Ishikawa (cell line): Measurements from ENCODE around the gene NME5.
A peak's percentile ranks its signal among the peaks of the same experiment; 100 is the strongest.

Source experiments
- CEBPB ChIP-seq: IDR thresholded peaks from 2 replicates; pipeline ENCODE4 v1.6.1; 2012
- CREB1 ChIP-seq: IDR thresholded peaks from 2 replicates; pipeline ENCODE4 v1.6.1; 2012; ENCODE audit warnings: low read depth
- EGR1 ChIP-seq: IDR thresholded peaks from 2 replicates; pipeline ENCODE4 v1.6.1; 2012
- EP300 ChIP-seq: IDR thresholded peaks from 2 replicates; pipeline ENCODE4 v1.6.1; 2012; ENCODE audit warnings: borderline replicate concordance
- FOXM1 ChIP-seq: IDR thresholded peaks from 2 replicates; pipeline ENCODE4 v1.6.1; 2012; ENCODE audit warnings: low read depth, borderline replicate concordance
- MAX ChIP-seq: IDR thresholded peaks from 2 replicates; pipeline ENCODE4 v1.6.1; 2012
- NFIC ChIP-seq: IDR thresholded peaks from 2 replicates; pipeline ENCODE4 v1.6.1; 2012
- RAD21 ChIP-seq: IDR thresholded peaks from 2 replicates; pipeline ENCODE4 v1.6.1; 2012; ENCODE audit warnings: low read depth
- REST ChIP-seq: IDR thresholded peaks from 2 replicates; pipeline ENCODE4 v1.6.1; 2012; ENCODE audit warnings: low read depth, mild to moderate bottlenecking
- TAF1 ChIP-seq: IDR thresholded peaks from 2 replicates; pipeline ENCODE4 v1.6.1; 2012; ENCODE audit warnings: low read depth, mild to moderate bottlenecking
- TCF12 ChIP-seq: IDR thresholded peaks from 2 replicates; pipeline ENCODE4 v1.6.1; 2012; ENCODE audit warnings: low read depth
- TEAD4 ChIP-seq: IDR thresholded peaks from 2 replicates; pipeline ENCODE4 v1.6.1; 2012
- USF1 ChIP-seq: IDR thresholded peaks from 2 replicates; pipeline ENCODE4 v1.6.1; 2012
- YY1 ChIP-seq: IDR thresholded peaks from 2 replicates; pipeline ENCODE4 v1.6.1; 2012; ENCODE audit warnings: low read depth
- ZBTB7A ChIP-seq: IDR thresholded peaks from 2 replicates; pipeline ENCODE4 v1.6.1; 2012; ENCODE audit warnings: low read depth

NME5 gene

GRCh38 chr5:138180841-138181240, 41.6 kb upstream of the NME5 start:
- no peak for TF ChIP-seq EP300
- no peak for TF ChIP-seq TCF12
- no peak for TF ChIP-seq TEAD4
- TF ChIP-seq TAF1: no peak
- no peak for TF ChIP-seq MAX

- TF ChIP-seq TAF1 (no peak), REST (no peak), FOXM1 (no peak), CREB1 (no peak), EP300 (no peak), TCF12 (no peak), RAD21 (peak; percentile 58)
Measured at GRCh38 chr5:138180183-138180782, 41.1 kb upstream of the NME5 start.

GRCh38 chr5:138179277-138179857, 40.1 kb upstream of the NME5 start:
- no peak for TF ChIP-seq YY1
- no peak for TF ChIP-seq FOXM1
- no peak for TF ChIP-seq MAX
- no peak for TF ChIP-seq CREB1
- TF ChIP-seq REST: no peak
- TF ChIP-seq EGR1: no peak; the same call in 1 of the 2 replicates
- no peak for TF ChIP-seq TCF12
- no peak for TF ChIP-seq CEBPB
- TF ChIP-seq TEAD4: no peak
- no peak for TF ChIP-seq ZBTB7A
- no peak for TF ChIP-seq RAD21
- no peak for TF ChIP-seq NFIC
- no peak for TF ChIP-seq TAF1
- TF ChIP-seq USF1: no peak
- no peak for TF ChIP-seq EP300

- TF ChIP-seq REST: no peak
- TF ChIP-seq FOXM1: peak; percentile 98
- TF ChIP-seq TEAD4: peak; percentile 62
- TF ChIP-seq EP300: no peak
- TF ChIP-seq EGR1: peak; percentile 68; the same call in 1 of the 2 replicates
- peak; percentile 98 for TF ChIP-seq YY1
- no peak; the same call in 1 of the 2 replicates for TF ChIP-seq CREB1
- TF ChIP-seq NFIC: 0 out of 2 replicates have a peak, but pooled peaks have one; percentile 7
- TF ChIP-seq MAX: peak; percentile 95
- peak; percentile 89 for TF ChIP-seq TAF1
- peak; percentile 49; the same call in 1 of the 2 replicates for TF ChIP-seq USF1
- TF ChIP-seq TCF12: peak; percentile 38; the same call in 1 of the 2 replicates
Measured at GRCh38 chr5:138178516-138179276, 39.5 kb upstream of the NME5 start, which contains the start of the genes BRD8 and KIF20A. TSS of gene BRD8 (minus strand) at chr5:138178630. CDS start at chr5:138178614, 16 bp downstream. TSS of gene KIF20A (plus strand) at chr5:138179112. CDS start at chr5:138179681, 569 bp downstream.
